ENCODE data around the gene REST. TPM values are rescaled to one million over a fixed set of nuclear protein-coding genes. Genes with fewer than 3 reads are reported as not detected.

REST gene
- total and polyA plus RNA-seq, 9 of the 15 experiments (the other 6 are each of a cell fraction or from before 2014, with no cell fraction given): 2.9 to 24.0 (median 19.2) TPM

GRCh38 chr4:56977321-56978012, 69.8 kb downstream of the REST start, which contains the start of gene NOA1 (continued):
- TF ChIP-seq CREB3L1 (IDR thresholded peaks at IDR 0.05; ENCODE audit: borderline replicate concordance, low read depth) (peak; percentile 68; the same call in 1 of the 2 replicates), HMGN3 (IDR thresholded peaks at IDR 0.05; ENCODE audit: borderline replicate concordance, extremely low read depth, insufficient read length, low read depth, low read length) (no peak), CBX2 (IDR thresholded peaks at IDR 0.05; ENCODE audit: insufficient read depth, low read length, poor library complexity, severe bottlenecking) (no peak), ZNF232 (CRISPR knock-in tag; IDR thresholded peaks at IDR 0.05) (0 out of 2 replicates have a peak, but pooled peaks have one; percentile 32), NEUROD1 (IDR thresholded peaks at IDR 0.05; ENCODE audit: borderline replicate concordance, low read depth, low read length, partially characterized antibody) (peak; percentile 42), POLR2B (IDR thresholded peaks at IDR 0.05; ENCODE audit: low read depth, partially characterized antibody) (peak; percentile 92), CREM (IDR thresholded peaks at IDR 0.05; ENCODE audit: low read depth) (peak; percentile 75), TAF9B (IDR thresholded peaks at IDR 0.05; ENCODE audit: partially characterized antibody) (peak; percentile 57), SUPT5H (IDR thresholded peaks at IDR 0.05) (peak; percentile 95), ZNF609 (CRISPR knock-in tag; IDR thresholded peaks at IDR 0.05; ENCODE audit: borderline replicate concordance) (peak; percentile 71; the same call in 1 of the 2 replicates), DPF2 (IDR thresholded peaks at IDR 0.05) (no peak), ZBTB12 (CRISPR knock-in tag; IDR thresholded peaks at IDR 0.05) (no peak), EZH2 (IDR thresholded peaks at IDR 0.05; ENCODE audit: borderline replicate concordance, low read depth, low read length) (no peak), HNRNPLL (IDR thresholded peaks at IDR 0.05; ENCODE audit: low read depth, low read length, poor library complexity, severe bottlenecking) (peak; percentile 33), POLR2H (tag; IDR thresholded peaks at IDR 0.05; ENCODE audit: low read depth) (peak; percentile 91), E2F4 (CRISPR knock-in tag; IDR thresholded peaks at IDR 0.05; ENCODE audit: low read depth) (peak; percentile 67; the same call in 1 of the 2 replicates), ZNF143 (CRISPR knock-in tag; IDR thresholded peaks at IDR 0.05) (peak; percentile 37; the same call in 1 of the 2 replicates), SNRNP70 (optimal IDR thresholded peaks at IDR 0.05; ENCODE audit: low read depth, low read length) (no peak), ELF2 (CRISPR knock-in tag; IDR thresholded peaks at IDR 0.05) (peak; percentile 7)

Data from K562 (cell line).